HG03558 (cell line): ENCODE data around the gene NEURL1B.
"Not testable (repeated sequence)": the region's sequence is repeated elsewhere in the genome, so short reads cannot be mapped to it uniquely, and the experiment has no call there.

ENCODE experiments used
- ATAC-seq: cut with Tn5 transposase; IDR thresholded peaks from one replicate; pipeline ENCODE4 v1.9.1; 2021; ENCODE audit warnings: moderate number of reproducible peaks; ENCODE audit not compliant: unreplicated experiment; ENCODE audit errors: extremely low read depth

NEURL1B gene

DNA sequence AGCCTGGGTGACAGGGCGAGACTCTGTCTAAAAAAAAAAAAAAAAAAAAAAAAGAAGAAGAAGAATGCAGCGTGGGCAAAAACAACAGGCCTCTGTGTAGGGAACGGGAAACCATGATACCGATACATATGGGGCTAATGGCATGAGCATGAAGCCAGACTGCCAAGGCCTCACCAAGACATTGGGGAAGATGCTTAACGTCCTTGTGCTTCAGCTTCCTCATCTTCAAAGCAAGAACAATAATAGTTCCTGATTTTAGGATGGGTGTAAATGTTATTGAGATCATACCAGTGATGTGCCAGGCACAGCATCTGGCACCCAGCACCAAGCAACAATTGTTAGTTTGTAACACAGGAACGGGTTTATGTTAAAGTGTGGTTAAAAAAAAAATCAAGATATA, 51.4 kb downstream of the NEURL1B start:
- no peak for ATAC-seq

DNA sequence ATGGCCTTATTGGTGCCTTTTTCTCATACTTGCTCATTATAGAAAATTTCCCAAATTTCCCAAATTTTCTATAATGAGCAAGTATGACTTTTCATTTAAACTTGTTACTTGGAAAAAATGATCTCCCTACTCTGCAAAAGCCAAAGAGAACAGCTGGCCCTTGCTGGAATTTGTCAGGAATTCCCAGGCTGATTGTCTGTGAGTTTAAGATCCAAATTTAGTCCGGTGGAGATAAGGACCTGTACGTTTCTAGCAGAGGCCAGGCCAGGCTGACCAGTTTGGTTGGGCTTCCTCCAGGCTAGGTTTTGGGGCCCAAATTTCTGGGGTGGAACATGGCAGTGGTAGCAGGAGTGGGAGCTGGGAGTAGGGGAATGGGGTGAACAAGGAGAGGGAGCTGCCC, 51.9 kb downstream of the NEURL1B start:
- ATAC-seq: no peak

GRCh38 chr5:172694061-172694460, 53.0 kb downstream of the NEURL1B start:
- ATAC-seq: no peak

- no peak for ATAC-seq
Measured at GRCh38 chr5:172694541-172694940, 53.5 kb downstream of the NEURL1B start.

DNA sequence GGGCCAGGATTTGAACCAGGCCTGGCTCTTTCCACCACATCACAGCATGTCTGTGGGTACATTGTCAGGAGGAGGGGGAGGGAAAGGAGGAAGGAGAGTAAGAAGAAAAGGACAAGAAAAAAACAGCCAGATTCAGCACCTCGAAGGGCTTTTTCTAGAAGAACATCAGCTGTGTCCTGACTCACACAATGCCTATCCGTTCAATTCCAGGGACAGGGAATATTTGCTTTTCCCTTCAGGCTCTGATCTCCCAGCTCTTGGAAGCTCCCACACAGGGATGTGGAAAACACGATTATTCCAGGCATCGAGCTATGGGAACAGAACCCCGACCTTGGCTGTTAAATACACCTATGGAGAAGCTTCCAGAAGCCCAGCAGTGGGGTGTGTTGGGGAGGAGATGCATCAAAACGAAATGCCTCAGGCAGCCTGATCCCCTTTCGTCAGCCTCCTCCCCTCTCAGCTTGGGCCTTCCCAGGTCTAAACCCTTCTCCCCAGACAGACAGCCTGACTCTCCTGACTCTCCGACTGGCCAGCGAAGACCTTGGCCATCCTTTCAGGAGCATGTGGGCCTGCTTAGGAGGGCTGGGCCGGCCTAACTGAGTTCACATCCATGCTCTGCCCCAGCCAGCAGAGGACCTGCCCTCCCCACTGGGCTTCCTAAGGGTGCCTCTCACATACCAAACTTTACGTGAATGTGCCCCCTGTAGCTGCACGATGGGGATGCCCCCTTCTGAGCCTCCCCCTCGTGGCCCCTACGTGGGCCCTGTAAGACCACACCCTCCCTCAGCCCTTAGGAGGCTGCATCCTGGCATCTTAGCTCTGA, 54.4 kb downstream of the NEURL1B start:
- no peak for ATAC-seq

DNA sequence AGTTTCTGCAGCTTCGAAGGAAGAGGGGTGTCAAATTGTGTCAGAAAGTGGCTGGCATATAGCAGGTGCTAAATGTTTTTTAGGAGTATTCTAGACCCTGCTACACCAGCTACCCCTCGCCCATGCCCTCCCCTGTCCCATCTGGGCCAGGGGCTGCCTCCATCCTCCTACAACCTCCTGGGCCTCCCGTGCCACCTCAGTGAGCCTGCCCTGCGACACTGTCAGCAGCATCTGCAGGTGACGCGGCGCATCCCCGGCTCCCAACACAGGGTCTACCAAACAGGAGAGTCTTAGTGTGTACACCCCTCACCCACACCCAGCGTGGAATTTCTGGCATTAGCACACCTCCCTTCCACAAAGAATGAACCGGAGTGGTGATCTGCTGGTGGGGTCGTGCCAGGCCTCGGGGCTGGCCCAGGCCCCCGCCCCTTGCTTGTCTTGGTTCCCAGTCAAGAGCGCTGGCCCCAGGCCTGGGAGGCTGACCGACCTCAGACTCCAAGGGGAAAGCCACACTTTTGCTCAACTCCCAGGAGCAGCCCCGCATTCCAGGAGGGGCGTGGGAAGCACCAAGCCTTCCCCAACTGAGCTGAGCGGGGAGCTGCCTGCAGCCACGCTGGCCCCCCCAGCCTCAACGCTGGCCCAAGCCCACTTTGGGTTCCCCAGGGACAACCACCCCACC, 55.2 kb downstream of the NEURL1B start:
- no peak for ATAC-seq

GRCh38 chr5:172697123-172698121, 56.4 kb downstream of the NEURL1B start:
- no peak for ATAC-seq

GRCh38 chr5:172699423-172699822, 58.4 kb downstream of the NEURL1B start:
- no peak for ATAC-seq

DNA sequence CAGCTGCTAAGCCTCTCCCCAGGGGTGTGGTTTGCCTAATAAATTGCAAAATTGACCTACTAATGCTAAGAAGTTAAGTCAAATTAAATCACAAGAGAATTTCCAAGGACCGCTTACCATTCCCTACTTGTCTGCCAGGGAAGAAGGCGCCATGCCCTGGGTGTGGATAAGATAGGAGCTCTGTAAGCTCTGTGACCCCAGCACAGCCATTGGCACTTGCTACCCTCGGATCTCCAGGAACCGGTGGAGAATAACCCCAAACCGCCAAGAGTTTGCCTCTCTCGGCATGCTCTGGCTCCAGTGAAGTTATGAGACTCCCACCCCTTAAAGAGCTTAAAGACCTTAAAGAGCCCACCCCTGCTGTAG, 58.9 kb downstream of the NEURL1B start:
- no peak for ATAC-seq

GRCh38 chr5:172700365-172701290, 59.6 kb downstream of the NEURL1B start:
- no peak for ATAC-seq

GRCh38 chr5:172701291-172701656, 60.2 kb downstream of the NEURL1B start:
- ATAC-seq: no peak

DNA sequence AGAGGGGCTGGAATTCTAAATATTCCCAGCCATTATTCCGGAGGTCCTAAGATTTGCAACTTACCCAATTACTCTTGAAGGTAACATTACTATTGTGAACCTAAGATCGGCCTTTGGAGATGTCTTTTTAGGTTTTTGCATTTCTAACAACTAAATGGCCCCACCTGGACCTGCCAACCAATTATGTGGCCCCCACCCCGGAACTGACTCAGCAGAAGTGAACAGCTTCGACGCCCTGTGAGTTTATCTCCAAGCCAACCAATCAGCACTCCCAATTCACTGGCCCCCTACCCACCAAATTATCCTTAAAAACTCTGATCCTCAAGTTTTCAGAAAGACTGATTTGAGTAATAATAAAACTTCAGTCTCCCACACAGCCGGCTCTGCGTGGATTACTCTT, 62.9 kb downstream of the NEURL1B start:
- no peak for ATAC-seq

DNA sequence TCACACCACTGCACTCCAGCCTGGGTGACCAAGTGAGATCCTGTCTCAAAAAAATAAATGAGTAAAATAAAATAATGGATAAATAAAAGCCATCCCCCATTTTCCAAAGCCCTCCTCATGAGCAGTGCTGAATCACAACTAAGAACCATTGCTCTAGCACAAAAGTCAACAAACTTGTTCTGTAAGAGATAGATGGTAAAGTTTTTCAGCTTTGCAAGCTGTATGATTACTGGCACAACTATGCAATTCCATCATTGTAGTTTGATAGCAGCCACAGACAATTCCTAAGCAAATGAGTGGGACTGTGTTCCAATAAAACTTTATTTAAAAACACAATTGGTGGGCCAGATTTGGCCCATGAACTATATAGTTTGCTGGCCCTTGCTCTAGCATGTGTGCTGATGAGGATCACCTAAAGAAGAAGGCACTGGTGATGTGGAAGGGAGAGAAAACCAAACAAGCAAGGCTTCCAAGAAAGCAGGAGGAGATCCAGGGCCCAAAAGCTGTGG, 64.6 kb downstream of the NEURL1B start:
- ATAC-seq: no peak

DNA sequence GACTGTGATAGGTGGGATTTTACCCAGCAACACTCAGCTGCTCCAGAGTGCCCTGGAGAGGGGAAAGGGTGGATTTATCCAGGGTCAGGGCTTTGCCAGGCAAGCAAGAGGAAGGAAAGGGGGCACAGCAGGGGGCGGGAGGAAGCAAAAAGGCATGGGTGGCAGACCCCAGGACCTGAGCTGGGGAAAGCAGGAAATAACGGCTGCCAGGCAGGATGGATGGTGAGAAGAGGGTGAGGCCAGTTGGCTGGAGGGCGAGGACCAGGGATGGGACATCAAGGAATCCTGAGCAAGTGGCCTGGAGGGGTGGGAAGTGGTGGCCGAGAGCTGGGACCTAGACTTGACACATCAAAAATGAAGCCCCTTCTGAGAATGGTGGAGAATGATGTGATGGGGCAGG, 65.7 kb downstream of the NEURL1B start:
- no peak for ATAC-seq

GRCh38 chr5:172707285-172708182, 66.5 kb downstream of the NEURL1B start:
- ATAC-seq: no peak

GRCh38 chr5:172708183-172708505, 67.1 kb downstream of the NEURL1B start:
- no peak for ATAC-seq

DNA sequence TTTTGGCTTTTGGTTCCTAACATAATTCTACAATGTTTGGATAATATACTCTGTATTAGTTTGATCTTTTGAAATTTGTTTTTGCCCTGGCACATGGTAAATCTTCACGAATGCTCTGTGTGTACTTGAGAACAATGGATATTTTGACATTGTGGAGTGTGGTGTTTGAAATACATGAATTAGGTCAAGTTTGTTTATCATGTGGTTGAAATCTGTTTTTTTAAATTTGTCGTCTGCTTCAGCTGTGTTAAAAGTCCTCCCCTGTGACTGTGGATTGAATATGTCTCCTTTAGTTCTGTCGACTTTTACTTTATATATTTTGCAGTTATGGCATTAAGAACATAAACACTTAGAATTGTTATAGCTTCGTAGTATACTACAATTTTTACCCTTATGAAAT, 69.6 kb downstream of the NEURL1B start:
- ATAC-seq: no peak

DNA sequence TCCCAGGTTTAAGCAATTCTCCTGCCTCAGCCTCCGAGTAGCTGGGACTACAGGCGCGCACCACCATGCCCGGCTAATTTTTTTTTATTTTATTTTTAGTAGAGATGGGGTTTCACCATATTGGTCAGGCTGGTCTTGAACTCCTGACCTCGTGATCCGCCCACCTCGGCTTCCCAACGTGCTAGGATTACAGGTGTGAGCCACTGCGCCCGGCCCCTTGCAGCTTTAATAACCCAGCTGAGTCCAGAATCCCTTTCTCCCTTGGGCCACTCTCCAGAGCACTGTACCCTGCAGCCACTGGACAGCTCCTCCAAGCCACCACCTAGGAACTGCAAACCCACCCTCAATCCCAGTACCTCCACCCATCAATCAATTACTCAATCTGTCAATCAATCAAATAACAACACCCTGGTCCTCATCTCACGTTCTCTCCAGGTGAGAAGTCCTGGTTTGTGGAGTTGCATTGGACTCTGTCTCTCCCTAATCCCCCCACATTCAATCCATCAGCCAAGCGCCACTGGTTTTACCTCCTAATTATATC, 70.3 kb downstream of the NEURL1B start:
- ATAC-seq: not testable (repeated sequence)
